OCI-LY7 (cell line): ENCODE data around the gene EEIG2. TPM values are rescaled to one million over a fixed set of nuclear protein-coding genes. Genes with fewer than 3 reads are reported as not detected.

ENCODE experiments used
- BruUV-seq: library from RNA; stranded (reverse); fragments of 400-500 nt; replicated peaks from 2 replicates; lab custom pipeline; 2021; lab: Mats Ljungman, UMichigan
- CTCF ChIA-PET: fragments of 300-600 bp; sonication (Branson Sonifier 250); formaldehyde crosslinking; loops from one replicate; lab custom pipeline; 2022; ENCODE audit warnings: antibody characterized with exemption; ENCODE audit not compliant: unreplicated experiment; lab: Charles Lee
- POLR2A ChIA-PET: fragments of 300-600 bp; sonication (Branson Sonifier 250); formaldehyde crosslinking; loops from one replicate; lab custom pipeline; 2022; ENCODE audit warnings: antibody characterized with exemption; lab: Charles Lee
- DNase-seq: peaks from one replicate; pipeline ENCODE4 v3.0.0-alpha.2; 2015; ENCODE audit warnings: low spot score
- H2AFZ ChIP-seq: fragments of 200-600 bp; sonication (generic), shearing (Covaris generic); 2 replicates; pipeline ENCODE4 v1.6.1; 2014; ENCODE audit warnings: mild to moderate bottlenecking, antibody characterized with exemption, low read length, moderate library complexity
- H3K27ac ChIP-seq: fragments of 200-600 bp; sonication (generic); 2 replicates; pipeline ENCODE4 v1.5.1; 2014; ENCODE audit warnings: mixed run types, low read depth, mild to moderate bottlenecking, moderate library complexity, low read length, inconsistent platforms; ENCODE audit not compliant: poor library complexity, severe bottlenecking
- H3K36me3 ChIP-seq: fragments of 200-600 bp; sonication (generic); 2 replicates; pipeline ENCODE4 v1.6.1; 2014; ENCODE audit warnings: mild to moderate bottlenecking, antibody characterized with exemption, low read length, moderate library complexity, mixed read lengths; ENCODE audit not compliant: insufficient read depth
- H3K4me1 ChIP-seq: fragments of 200-600 bp; sonication (generic); 2 replicates; pipeline ENCODE4 v1.5.1; 2014; ENCODE audit warnings: mild to moderate bottlenecking, low read length; ENCODE audit not compliant: insufficient read depth, poor library complexity, severe bottlenecking
- H3K4me2 ChIP-seq: fragments of 200-600 bp; sonication (generic); 2 replicates; pipeline ENCODE4 v1.6.1; 2014; ENCODE audit warnings: mild to moderate bottlenecking, low read length
- H3K4me3 ChIP-seq: fragments of 200-600 bp; sonication (generic); 2 replicates; pipeline ENCODE4 v1.5.1; 2014; ENCODE audit warnings: mild to moderate bottlenecking, low read depth, low read length; ENCODE audit not compliant: poor library complexity, severe bottlenecking
- H3K79me2 ChIP-seq: fragments of 200-600 bp; sonication (generic); 2 replicates; pipeline ENCODE4 v1.6.1; 2016; ENCODE audit warnings: low read depth, mild to moderate bottlenecking, low read length, moderate library complexity, mixed read lengths; ENCODE audit not compliant: insufficient read depth
- H3K9me2 ChIP-seq: fragments of 200-600 bp; sonication (generic); 2 replicates; pipeline ENCODE4 v1.6.1; 2016; ENCODE audit warnings: mild to moderate bottlenecking, low read length, mixed read lengths; ENCODE audit not compliant: insufficient read depth
- H3K9me3 ChIP-seq: fragments of 200-600 bp; sonication (generic); 2 replicates; pipeline ENCODE4 v1.6.1; 2014; ENCODE audit warnings: mild to moderate bottlenecking, mixed run types, low read length, mixed read lengths
- H4K20me1 ChIP-seq: fragments of 200-600 bp; sonication (generic); 2 replicates; pipeline ENCODE4 v1.6.1; 2014; ENCODE audit warnings: mild to moderate bottlenecking, antibody characterized with exemption, low read length, moderate library complexity, mixed read lengths; ENCODE audit not compliant: insufficient read depth
- CTCF ChIP-seq: fragments of 200-600 bp; sonication (generic); conservative IDR thresholded peaks from 2 replicates; pipeline ENCODE4 v1.5.1; 2014; ENCODE audit warnings: mild to moderate bottlenecking, antibody characterized with exemption, low read length, moderate library complexity, mixed read lengths
- EZH2phosphoT487 ChIP-seq: fragments of 200-600 bp; sonication (generic); IDR thresholded peaks from 2 replicates; pipeline ENCODE4 v1.6.1; 2018; ENCODE audit warnings: low read depth, borderline replicate concordance, mild to moderate bottlenecking, mixed run types, antibody characterized with exemption, low read length, moderate library complexity, mixed read lengths
- intact Hi-C: fragments of 100-400 bp; cut with micrococcal nuclease; formaldehyde crosslinking; loops from one replicate; pipeline ENCODE4 v1.10.0; 2022; ENCODE audit not compliant: unreplicated experiment
- total RNA-seq, 2 experiments: library from RNA; depleted of rRNA in 1 of 2; stranded (reverse); fragments of >200 nt in 1 of 2; shearing (Covaris generic) in 1 of 2; gene quantifications; 2 replicates each; pipeline ENCODE4 v1.2.3, GENCODE V29; 2014 to 2022

EEIG2 gene
- total RNA-seq, 2 experiments from 2014 or later: 23.1 to 24.7 TPM

- intact Hi-C loops: no loop called here
- Histone ChIP-seq H3K4me1 (peaks cover 8% of the 10 kb centered on the region), H3K9me3 (no peaks in the 10 kb centered on the region), H3K9me2 (no peaks in the 10 kb centered on the region), H2AFZ (no peak overlapping the region), H3K4me3 (no peak overlapping the region), H3K27ac (no peak overlapping the region), H3K4me2 (no peak overlapping the region), H4K20me1 (0 out of 2 replicates have a peak, but pooled peaks cover 6% of the 10 kb centered on the region), H3K79me2 (no peaks in the 10 kb centered on the region), H3K36me3 (no peaks in the 10 kb centered on the region)
- BruUV-seq: no TSS peak
- CTCF ChIA-PET: no interaction called here
- POLR2A ChIA-PET: no interaction called here
- TF ChIP-seq EZH2phosphoT487 (no peak), CTCF (no peak)
- DNase-seq: no peak
Measured at GRCh38 chr1:108573183-108573582, 13.3 kb downstream of the EEIG2 start.

- Histone ChIP-seq H3K9me2 (no peaks in the 10 kb centered on the region), H3K36me3 (no peaks in the 10 kb centered on the region), H3K4me2 (no peak overlapping the region), H2AFZ (no peak overlapping the region), H3K9me3 (no peaks in the 10 kb centered on the region), H3K27ac (no peak overlapping the region), H3K79me2 (no peaks in the 10 kb centered on the region), H3K4me3 (no peak overlapping the region), H3K4me1 (peaks cover 8% of the 10 kb centered on the region), H4K20me1 (0 out of 2 replicates have a peak, but pooled peaks cover 6% of the 10 kb centered on the region)
- POLR2A ChIA-PET: no interaction called here
- intact Hi-C loops: no loop called here
- no peak for DNase-seq
- TF ChIP-seq CTCF (no peak), EZH2phosphoT487 (no peak)
- no TSS peak for BruUV-seq
- CTCF ChIA-PET: no interaction called here
Measured at GRCh38 chr1:108574008-108574407, 14.1 kb downstream of the EEIG2 start.

GRCh38 chr1:108575375-108575774, 15.5 kb downstream of the EEIG2 start:
- no peak for DNase-seq
- BruUV-seq: no TSS peak
- Histone ChIP-seq H3K79me2 (no peaks in the 10 kb centered on the region), H3K4me3 (no peak overlapping the region), H3K9me3 (peaks cover 5% of the 10 kb centered on the region; the same call in 1 of the 2 replicates), H2AFZ (no peak overlapping the region), H3K27ac (no peak overlapping the region), H3K4me2 (no peak overlapping the region), H3K9me2 (no peaks in the 10 kb centered on the region), H4K20me1 (no peaks in the 10 kb centered on the region), H3K36me3 (no peaks in the 10 kb centered on the region), H3K4me1 (peaks cover 1% of the 10 kb centered on the region)
- TF ChIP-seq EZH2phosphoT487 (no peak), CTCF (no peak)
- POLR2A ChIA-PET: interaction anchor here (0.6 kb wide), 2 partner anchors 18 to 77 kb away, joined by 3 to 4 read pairs; no protein-coding TSS in a partner anchor
- intact Hi-C loops: no loop called here
- CTCF ChIA-PET: no interaction called here
